Stomach (tissue), 4 donors: ENCODE data around the gene GLG1.

Source experiments
- CTCF ChIP-seq, 7 experiments: fragments of 450-650 bp in 4 of 7; fragments of 200-600 bp in 3 of 7; sonication (generic) in 3 of 7; IDR thresholded peaks; one replicate each; pipeline ENCODE4 v1.5.1; 2016 to 2019; ENCODE audit warnings: antibody characterized with exemption in 7 of 7, control low read depth in 2 of 7, mild to moderate bottlenecking in 1 of 7
- EP300 ChIP-seq: sonication (generic); formaldehyde crosslinking; IDR thresholded peaks from one replicate; pipeline ENCODE4 v1.6.1; 2017; ENCODE audit warnings: antibody characterized with exemption
- POLR2A ChIP-seq, 4 donors: fragments of 450-650 bp; IDR thresholded peaks; one replicate each; pipeline ENCODE4 v1.6.1; 2016; ENCODE audit warnings: antibody characterized with exemption in 4 of 4, control low read depth in 2 of 4, mild to moderate bottlenecking in 1 of 4, moderate library complexity in 1 of 4
- POLR2AphosphoS5 ChIP-seq, 3 donors: sonication (generic); formaldehyde crosslinking; IDR thresholded peaks; one replicate each; pipeline ENCODE4 v1.6.1; 2016; ENCODE audit warnings: antibody characterized with exemption in 3 of 3

GRCh38 chr16:74591876-74592650 is 14.9 kb downstream of the GLG1 start:
- TF ChIP-seq CTCF (IDR thresholded peaks at IDR 0.05) (no peak), POLR2A (IDR thresholded peaks at IDR 0.05) (no peak), POLR2AphosphoS5 (IDR thresholded peaks at IDR 0.05) (no peak), EP300 (no peak)
